H1 (cell line): ENCODE data around the gene NXPH2. TPM values are rescaled to one million over a fixed set of nuclear protein-coding genes. Genes with fewer than 3 reads are reported as not detected.

ENCODE experiments used
- CTCF ChIA-PET: fragments of 300-600 bp; sonication (Branson Sonifier 250); formaldehyde crosslinking; loops from one replicate; lab custom pipeline; 2021; ENCODE audit not compliant: partially characterized antibody; lab: Charles Lee
- POLR2A ChIA-PET: fragments of 300-600 bp; sonication (Branson Sonifier 250); formaldehyde crosslinking; loops from one replicate; lab custom pipeline; 2021; ENCODE audit warnings: inconsistent platforms; ENCODE audit not compliant: partially characterized antibody; lab: Charles Lee
- DNase-seq, 2 experiments: peaks; one replicate each; pipeline versions ENCODE4 v3.0.0 to v3.0.0-alpha.2; 2010 to 2022; ENCODE audit warnings: low spot score in 2 of 2, low read depth in 1 of 2, mixed read lengths in 1 of 2
- FAIRE-seq: peaks from 2 replicates; lab custom pipeline; 2011; peaks lifted over from hg19 to GRCh38; lab: Jason Lieb, UNC
- H2AFZ ChIP-seq: 2 replicates; pipeline ENCODE4 v1.8.1; 2012; ENCODE audit warnings: low read length, inconsistent platforms
- H2AK5ac ChIP-seq: 2 replicates; pipeline ENCODE4 v1.6.1; 2013; ENCODE audit warnings: low read depth, low read length
- H2BK120ac ChIP-seq: replicated peaks from 2 replicates; pipeline ENCODE3; 2013; ENCODE audit warnings: low read depth, low read length, inconsistent platforms
- H2BK12ac ChIP-seq: 2 replicates; pipeline ENCODE4 v1.6.1; 2013; ENCODE audit warnings: low read depth, low read length
- H2BK15ac ChIP-seq: 2 replicates; pipeline ENCODE4 v1.6.1; 2013; ENCODE audit warnings: low read length
- H2BK20ac ChIP-seq: 2 replicates; pipeline ENCODE4 v1.6.1; 2013; ENCODE audit warnings: low read length
- H2BK5ac ChIP-seq: 2 replicates; pipeline ENCODE4 v1.6.1; 2013; ENCODE audit warnings: low read depth, low read length
- H3K14ac ChIP-seq: 2 replicates; pipeline ENCODE4 v1.6.1; 2013; ENCODE audit warnings: inconsistent platforms; ENCODE audit not compliant: insufficient read length
- H3K18ac ChIP-seq: 2 replicates; pipeline ENCODE4 v1.6.1; 2013; ENCODE audit warnings: low read length; ENCODE audit errors: extremely low read depth
- H3K23ac ChIP-seq: 2 replicates; pipeline ENCODE4 v1.6.1; 2013; ENCODE audit warnings: inconsistent platforms; ENCODE audit not compliant: insufficient read length
- H3K23me2 ChIP-seq: 2 replicates; pipeline ENCODE4 v1.6.1; 2013; ENCODE audit warnings: low read depth, low read length
- H3K27ac ChIP-seq: 2 replicates; pipeline ENCODE4 v1.6.1; 2011; ENCODE audit warnings: low read depth, low read length, inconsistent platforms
- H3K27me3 ChIP-seq, 4 experiments: replicated peaks in 1 of 4; 1 replicate in 1 of 4; 2 replicates in 3 of 4; pipeline versions ENCODE4 v1.6.1 to v1.8.1; 2011 to 2013; ENCODE audit warnings: low read length in 3 of 4, mild to moderate bottlenecking in 3 of 4, inconsistent platforms in 2 of 4, mixed read lengths in 2 of 4, moderate library complexity in 1 of 4; ENCODE audit not compliant: control insufficient read depth in 3 of 4, insufficient read depth in 3 of 4; ENCODE audit errors: extremely low read depth in 1 of 4
- H3K36me3 ChIP-seq, 4 experiments: 2 replicates each; pipeline versions ENCODE4 v1.6.1 to v1.8.1; 2011 to 2013; ENCODE audit warnings: mild to moderate bottlenecking in 4 of 4, low read length in 3 of 4, moderate library complexity in 2 of 4, control low read depth in 1 of 4, inconsistent platforms in 1 of 4; ENCODE audit not compliant: insufficient read depth in 4 of 4, control insufficient read depth in 2 of 4
- H3K4ac ChIP-seq: replicated peaks from 2 replicates; pipeline ENCODE3; 2013; ENCODE audit warnings: low read length, low read depth, mixed read lengths, inconsistent platforms; ENCODE audit not compliant: insufficient read length
- H3K4me1 ChIP-seq, 4 experiments: replicated peaks in 1 of 4; 1 replicate in 1 of 4; 2 replicates in 3 of 4; pipeline versions ENCODE4 v1.6.1 to v1.8.1; 2011 to 2013; ENCODE audit warnings: low read length in 3 of 4, inconsistent platforms in 2 of 4, mixed read lengths in 1 of 4; ENCODE audit not compliant: insufficient read depth in 4 of 4, control insufficient read depth in 3 of 4
- H3K4me2 ChIP-seq, 2 experiments: 2 replicates each; pipeline versions ENCODE4 v1.6.1 to v1.8.1; 2011 to 2013; ENCODE audit warnings: low read depth in 2 of 2, low read length in 2 of 2, control low read depth in 1 of 2, inconsistent platforms in 1 of 2, mild to moderate bottlenecking in 1 of 2; ENCODE audit not compliant: insufficient read depth in 1 of 2
- H3K4me3 ChIP-seq, 4 experiments: fragments of 200-600, 300-600 bp in 1 of 4; sonication (generic), shearing (Covaris generic), sonication (Bioruptor Twin) in 1 of 4; 2 replicates each; pipeline versions ENCODE4 v1.5.1 to v1.8.1; 2011 to 2016; ENCODE audit warnings: low read length in 4 of 4, low read depth in 3 of 4, control low read depth in 2 of 4, inconsistent platforms in 2 of 4, mild to moderate bottlenecking in 2 of 4, mixed read lengths in 1 of 4, moderate library complexity in 1 of 4; ENCODE audit not compliant: insufficient read depth in 2 of 4; ENCODE audit errors: extremely low read depth in 1 of 4
- H3K56ac ChIP-seq: replicated peaks from 2 replicates; pipeline ENCODE3; 2013; ENCODE audit warnings: low read depth, mild to moderate bottlenecking, mixed read lengths, low read length, inconsistent platforms; ENCODE audit not compliant: insufficient read length
- H3K79me1 ChIP-seq: 2 replicates; pipeline ENCODE4 v1.6.1; 2013; ENCODE audit warnings: low read depth, low read length, control low read depth
- H3K79me2 ChIP-seq, 2 experiments: 2 replicates each; pipeline versions ENCODE4 v1.6.1 to v1.8.1; 2012 to 2013; ENCODE audit warnings: low read length in 2 of 2, mild to moderate bottlenecking in 2 of 2, inconsistent platforms in 1 of 2; ENCODE audit not compliant: insufficient read depth in 2 of 2, control insufficient read depth in 1 of 2
- H3K9ac ChIP-seq, 4 experiments: replicated peaks in 1 of 4; 1 replicate in 1 of 4; 2 replicates in 3 of 4; pipeline versions ENCODE4 v1.6.1 to v1.8.1; 2011 to 2013; ENCODE audit warnings: low read depth in 3 of 4, low read length in 3 of 4, control low read depth in 2 of 4, mild to moderate bottlenecking in 2 of 4, moderate library complexity in 2 of 4, inconsistent platforms in 1 of 4; ENCODE audit errors: extremely low read depth in 1 of 4
- H3K9me3 ChIP-seq, 2 experiments: 2 replicates each; pipeline versions ENCODE4 v1.6.1 to v1.8.1; 2012 to 2013; ENCODE audit warnings: mild to moderate bottlenecking in 2 of 2, moderate library complexity in 2 of 2, control low read depth in 1 of 2, inconsistent platforms in 1 of 2, low read depth in 1 of 2, low read length in 1 of 2, mixed read lengths in 1 of 2; ENCODE audit not compliant: insufficient read depth in 2 of 2
- H4K20me1 ChIP-seq, 2 experiments: replicated peaks in 1 of 2; 2 replicates each; pipeline versions ENCODE3 to v1.8.1; 2011 to 2013; ENCODE audit warnings: inconsistent platforms in 2 of 2, low read length in 2 of 2, mild to moderate bottlenecking in 1 of 2; ENCODE audit not compliant: insufficient read depth in 2 of 2, control insufficient read depth in 1 of 2
- H4K5ac ChIP-seq: 2 replicates; pipeline ENCODE4 v1.6.1; 2013; ENCODE audit warnings: low read length, low read depth, mixed read lengths, inconsistent platforms; ENCODE audit not compliant: insufficient read length
- H4K8ac ChIP-seq: 2 replicates; pipeline ENCODE4 v1.8.0; 2013; ENCODE audit warnings: mild to moderate bottlenecking, moderate library complexity, low read length, inconsistent platforms; ENCODE audit not compliant: insufficient read depth; ENCODE audit errors: extremely low read depth
- H4K91ac ChIP-seq: replicated peaks from 2 replicates; pipeline ENCODE3; 2013; ENCODE audit warnings: low read length, mixed read lengths, inconsistent platforms; ENCODE audit not compliant: insufficient read length
- EGR1 ChIP-seq: IDR thresholded peaks from 2 replicates; pipeline ENCODE4 v1.6.1; 2011; ENCODE audit warnings: low read depth, low read length, borderline replicate concordance
- KDM5A ChIP-seq: fragments of 200-600 bp; IDR thresholded peaks from 2 replicates; pipeline ENCODE4 v1.7.1; 2012; ENCODE audit warnings: mild to moderate bottlenecking, low read length, inconsistent platforms, mixed read lengths
- PHF8 ChIP-seq: fragments of 200-600 bp; sonication (generic); conservative IDR thresholded peaks from 2 replicates; pipeline ENCODE4 v1.7.1; 2012; ENCODE audit warnings: low read depth, mild to moderate bottlenecking, inconsistent platforms, low read length, moderate library complexity
- TAF1 ChIP-seq: IDR thresholded peaks from 2 replicates; pipeline ENCODE4 v1.6.1; 2011; ENCODE audit warnings: mild to moderate bottlenecking, low read depth, low read length
- WGBS, 2 experiments: shearing (Covaris generic) in 1 of 2; methylation state at CpG; one replicate each; pipeline versions ENCODE4 v1.1.6 to v1.1.7; 2013 to 2015; ENCODE audit warnings: low lambda C conversion rate in 2 of 2, mixed read lengths in 2 of 2, inconsistent platforms in 1 of 2, low coverage in 1 of 2, missing lambda C conversion rate in 1 of 2; ENCODE audit not compliant: insufficient replicate concordance in 2 of 2, insufficient coverage in 1 of 2, insufficient read length in 1 of 2; ENCODE audit errors: extremely low coverage in 1 of 2, missing lambda C conversion rate in 1 of 2; 5-methylcytosine and 5-hydroxymethylcytosine counted together
- polyA plus RNA-seq, 7 experiments: library from polyadenylated mRNA; depleted of rRNA in 3 of 7; stranded (reverse) in 5 of 7; unstranded in 2 of 7; fragments of >200 nt in 5 of 7; fragments of 200-250 nt in 2 of 7; gene quantifications; 1 replicate in 5 of 7; 2 replicates in 1 of 7; 4 replicates in 1 of 7; pipeline versions ENCODE4 v1.2.1 to v1.2.3, GENCODE V29; 2011 to 2013; ENCODE audit warnings: missing spikeins in 2 of 7, mixed read lengths in 2 of 7
- total RNA-seq: library from RNA; stranded (reverse); fragmentation: NEBNext Ultra II Directional; extraction: Animal tissue kit (Norgen Biotek cat#: 25700); gene quantifications from 2 replicates; pipeline ENCODE4 v1.2.1, GENCODE V29; 2021
- TF ChIP-seq, protein P1 (sequence below): IDR thresholded peaks from 2 replicates; pipeline ENCODE4 v1.6.1; 2012; ENCODE audit warnings: inconsistent platforms

NXPH2 gene
- total and polyA plus RNA-seq, 2 of the 8 experiments (the other 6 are each of a cell fraction or from before 2014, with no cell fraction given): 1.9 to 6.9 TPM

DNA sequence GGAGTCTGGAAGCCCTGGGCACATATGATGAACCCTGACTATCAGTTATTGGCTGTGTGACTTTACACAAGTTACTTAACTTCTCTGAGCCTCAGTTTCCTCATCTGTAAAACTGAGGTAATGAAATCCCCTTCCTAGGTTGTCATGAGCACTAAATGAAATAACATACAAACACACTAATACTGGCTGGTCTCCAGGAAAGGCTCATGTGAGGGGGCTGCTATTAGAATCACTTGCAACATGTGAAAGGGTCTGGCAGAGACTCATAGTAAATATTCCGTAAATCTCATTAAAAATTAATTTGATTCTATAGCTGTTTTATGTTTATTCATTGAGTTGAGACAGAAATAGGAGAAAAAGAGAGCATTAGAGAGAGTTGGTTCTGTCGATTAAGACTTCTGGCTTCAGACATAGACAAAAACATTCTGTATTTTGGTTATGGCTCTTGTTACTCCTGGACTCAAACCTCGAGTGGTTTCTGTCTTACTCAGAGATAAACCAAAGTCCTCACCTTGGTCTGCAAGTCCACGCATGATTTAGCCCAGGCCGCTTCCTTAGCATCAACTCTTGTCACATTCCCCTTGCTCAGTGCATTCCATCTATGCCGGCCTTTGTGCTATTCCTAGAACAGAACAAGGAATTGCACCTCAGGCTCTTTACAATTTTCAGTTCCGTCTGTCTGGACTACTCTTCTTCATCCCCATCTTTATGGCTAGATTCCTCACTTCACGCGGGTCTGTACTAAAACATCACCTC lies 139.1 kb downstream of the NXPH2 start:
- no peak overlapping the region for H2BK15ac ChIP-seq
- no peak overlapping the region for H3K4me2 ChIP-seq
- H3K4ac ChIP-seq: no peak overlapping the region
- H4K91ac ChIP-seq: no peak overlapping the region
- no peaks in the 10 kb centered on the region for H3K27me3 ChIP-seq
- no peak overlapping the region for H4K5ac ChIP-seq
- H4K8ac ChIP-seq: no peak overlapping the region
- H3K36me3 ChIP-seq: no peaks in the 10 kb centered on the region
- WGBS, 2 experiments: 92% methylated on average over 9 of the region's 9 CpGs; no CpG with 5 or more reads in 1 of the 2 experiments
- H3K9ac ChIP-seq: no peak overlapping the region
- no peak overlapping the region for H3K27ac ChIP-seq
- H3K79me1 ChIP-seq: no peaks in the 10 kb centered on the region
- no peak overlapping the region for H2BK20ac ChIP-seq
- DNase-seq (no peak), FAIRE-seq (no peak)
- H2AK5ac ChIP-seq: no peak overlapping the region
- H3K9me3 ChIP-seq: no peaks in the 10 kb centered on the region
- ChIA-PET CTCF (no interaction called here), POLR2A (no interaction called here)
- no peak overlapping the region for H2BK120ac ChIP-seq
- no peak overlapping the region for H2AFZ ChIP-seq
- H3K14ac ChIP-seq: no peak overlapping the region
- no peak overlapping the region for H3K18ac ChIP-seq
- no peak overlapping the region for H2BK5ac ChIP-seq
- TF ChIP-seq, protein P1, sequence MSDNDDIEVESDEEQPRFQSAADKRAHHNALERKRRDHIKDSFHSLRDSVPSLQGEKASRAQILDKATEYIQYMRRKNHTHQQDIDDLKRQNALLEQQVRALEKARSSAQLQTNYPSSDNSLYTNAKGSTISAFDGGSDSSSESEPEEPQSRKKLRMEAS: no peak
- TF ChIP-seq TAF1 (no peak), KDM5A (no peak), PHF8 (no peak), EGR1 (no peak)
- no peaks in the 10 kb centered on the region for H4K20me1 ChIP-seq
- H3K23ac ChIP-seq: no peak overlapping the region
- H2BK12ac ChIP-seq: no peak overlapping the region
- H3K79me2 ChIP-seq: no peaks in the 10 kb centered on the region
- H3K56ac ChIP-seq: no peak overlapping the region
- H3K23me2 ChIP-seq: peaks cover 2% of the 10 kb centered on the region
- no peaks in the 10 kb centered on the region for H3K4me1 ChIP-seq
- H3K4me3 ChIP-seq: no peak overlapping the region
